ENCODE results near the gene LAMB2.

The LAMB2 gene

GRCh38 chr3:49131040-49131439, 1.8 kb downstream of the LAMB2 start:
- no peak overlapping the region for H3K4me3 ChIP-seq (ENCODE audit: low read length)
- TF ChIP-seq CTCF (conservative IDR thresholded peaks at IDR 0.05; ENCODE audit: low read depth, low read length): no peak
- no peak for DNase-seq (ENCODE audit: low read depth)

GRCh38 chr3:49124991-49125670, 7.7 kb downstream of the LAMB2 start:
- H3K4me3 ChIP-seq (ENCODE audit: low read length): no peak overlapping the region
- no peak for TF ChIP-seq CTCF (conservative IDR thresholded peaks at IDR 0.05; ENCODE audit: low read depth, low read length)
- no peak for DNase-seq (ENCODE audit: low read depth)

- no peak for TF ChIP-seq CTCF (conservative IDR thresholded peaks at IDR 0.05; ENCODE audit: low read depth, low read length)
- no peak overlapping the region for H3K4me3 ChIP-seq (ENCODE audit: low read length)
- no peak for DNase-seq (ENCODE audit: low read depth)
These were observed 8.6 kb downstream of the LAMB2 start for GRCh38 chr3:49124203-49124602.

- TF ChIP-seq CTCF (conservative IDR thresholded peaks at IDR 0.05; ENCODE audit: low read depth, low read length): no peak
- H3K4me3 ChIP-seq (ENCODE audit: low read length): no peak overlapping the region
- DNase-seq (ENCODE audit: low read depth): no peak
These were observed 9.2 kb downstream of the LAMB2 start for GRCh38 chr3:49123687-49124086.

- no peak for TF ChIP-seq CTCF (conservative IDR thresholded peaks at IDR 0.05; ENCODE audit: low read depth, low read length)
- no peak overlapping the region for H3K4me3 ChIP-seq (ENCODE audit: low read length)
- no peak for DNase-seq (ENCODE audit: low read depth)
These were observed 9.8 kb downstream of the LAMB2 start for GRCh38 chr3:49122886-49123545.

- no peak overlapping the region for H3K4me3 ChIP-seq (ENCODE audit: low read length)
- TF ChIP-seq CTCF (conservative IDR thresholded peaks at IDR 0.05; ENCODE audit: low read depth, low read length): no peak
- DNase-seq (ENCODE audit: low read depth): no peak
These were observed 10.4 kb downstream of the LAMB2 start for GRCh38 chr3:49122451-49122850.

- no peak overlapping the region for H3K4me3 ChIP-seq (ENCODE audit: low read length)
- DNase-seq (ENCODE audit: low read depth): no peak
- TF ChIP-seq CTCF (conservative IDR thresholded peaks at IDR 0.05; ENCODE audit: low read depth, low read length): no peak
These were observed 10.8 kb downstream of the LAMB2 start for GRCh38 chr3:49122022-49122421.

Data from retinal pigment epithelial cell (primary cell).